GM12864 (cell line): ENCODE measurements around the gene FOXN3.
"Not testable (repeated sequence)": the region's sequence is repeated elsewhere in the genome, so short reads cannot be mapped to it uniquely, and the experiment has no call there.

Experiments used
- DNase-seq: peaks from one replicate; pipeline ENCODE4 v3.0.0-alpha.2; 2011; ENCODE audit warnings: low read depth
- H3K4me3 ChIP-seq: 2 replicates; pipeline ENCODE4 v1.5.1; 2011; ENCODE audit warnings: mild to moderate bottlenecking, low read depth, low read length, control low read depth
- CTCF ChIP-seq: IDR thresholded peaks from 2 replicates; pipeline ENCODE4 v1.5.1; 2011; ENCODE audit warnings: low read depth, mild to moderate bottlenecking, moderate library complexity, low read length, control low read depth, inconsistent platforms; ENCODE audit errors: missing control alignments

FOXN3 gene

GRCh38 chr14:89114109-89114508 lies 302.9 kb downstream of the FOXN3 start:
- DNase-seq: no peak
- H3K4me3 ChIP-seq: no peak overlapping the region
- TF ChIP-seq CTCF: no peak

GRCh38 chr14:89112720-89113119 lies 304.3 kb downstream of the FOXN3 start:
- no peak for TF ChIP-seq CTCF
- DNase-seq: no peak
- no peak overlapping the region for H3K4me3 ChIP-seq

- not testable (repeated sequence) for H3K4me3 ChIP-seq, DNase-seq
Observed at GRCh38 chr14:89111766-89112543, 305.1 kb downstream of the FOXN3 start.

- DNase-seq, H3K4me3 ChIP-seq: not testable (repeated sequence)
Observed at GRCh38 chr14:89111232-89111631, 305.8 kb downstream of the FOXN3 start.

- TF ChIP-seq CTCF: no peak
- no peak for DNase-seq
- no peak overlapping the region for H3K4me3 ChIP-seq
Observed at GRCh38 chr14:89110110-89110509, 306.9 kb downstream of the FOXN3 start.

GRCh38 chr14:89108608-89109007 lies 308.4 kb downstream of the FOXN3 start:
- no peak for TF ChIP-seq CTCF
- H3K4me3 ChIP-seq: no peak overlapping the region
- DNase-seq: no peak

GRCh38 chr14:89107626-89108025 lies 309.4 kb downstream of the FOXN3 start:
- H3K4me3 ChIP-seq: no peak overlapping the region
- no peak for TF ChIP-seq CTCF
- no peak for DNase-seq
